Measurements from ENCODE around the gene PES1. TPM values are rescaled to one million over a fixed set of nuclear protein-coding genes. Genes with fewer than 3 reads are reported as not detected.

PES1 gene
- total and polyA plus RNA-seq, 2 experiments from 2014 or later, result 64.1 to 76.9 TPM

DNA sequence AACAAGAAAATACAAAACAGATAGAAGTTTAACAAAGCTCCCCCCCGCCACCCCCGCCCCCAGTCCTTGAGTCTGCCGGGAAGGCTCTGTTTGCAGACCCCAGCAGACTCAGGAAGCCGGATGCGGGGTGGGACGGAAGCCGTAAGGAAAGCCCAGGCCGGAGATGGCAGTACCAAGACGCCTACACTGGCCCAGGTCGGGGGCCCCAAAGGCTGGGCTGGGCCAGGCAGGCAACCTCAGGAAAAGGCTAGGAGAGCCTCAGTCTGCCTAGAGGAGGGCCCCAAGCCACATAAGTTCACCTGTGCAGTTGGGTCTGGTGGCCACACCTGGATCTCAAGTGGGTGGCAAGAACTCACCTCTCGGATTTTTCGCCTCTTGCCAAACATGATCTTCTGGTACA, 13.2 kb downstream of the PES1 start:
- peaks cover 21% of the 10 kb centered on the region; the same call in 1 of the 2 replicates for H3K36me3 ChIP-seq (ENCODE audit: insufficient read depth)
- H2AFZ ChIP-seq, result no peak overlapping the region
- ATAC-seq, result no peak

More for the DNA sequence above, 13.2 kb downstream of the PES1 start:
- Histone ChIP-seq H3K4me2 (no peak overlapping the region), H3K4me1 (ENCODE audit: insufficient read depth) (peaks cover 6% of the 10 kb centered on the region; the same call in 1 of the 2 replicates), H3K27ac (ENCODE audit: low read depth) (no peak overlapping the region), H3K79me2 (replicated peaks; ENCODE audit: insufficient read depth) (no peaks in the 10 kb centered on the region), H3F3A (replicated peaks; ENCODE audit: low read depth) (peaks cover 9% of the 10 kb centered on the region), H4K20me1 (replicated peaks; ENCODE audit: insufficient read depth) (no peaks in the 10 kb centered on the region; the same call in 1 of the 2 replicates), H3K27me3 (ENCODE audit: insufficient read depth) (no peaks in the 10 kb centered on the region), H3K9me2 (ENCODE audit: insufficient read depth) (no peaks in the 10 kb centered on the region), H3K4me3 (no peak overlapping the region)
- H3K36me3 Mint-ChIP-seq (ENCODE audit: low read depth), result peaks cover 72% of the 10 kb centered on the region
- H3K9me3 Mint-ChIP-seq, result no peaks in the 10 kb centered on the region
- no peak for TF ChIP-seq NANOG (IDR thresholded peaks at IDR 0.05; ENCODE audit: borderline replicate concordance)
- TF ChIP-seq ZNF114 (CRISPR knock-in tag; IDR thresholded peaks at IDR 0.05), result no peak
- TF ChIP-seq JUNB (IDR thresholded peaks at IDR 0.05; ENCODE audit: unreplicated experiment), result no peak
- TF ChIP-seq EZH2 (IDR thresholded peaks at IDR 0.05; ENCODE audit: low read depth, unreplicated experiment), result no peak
- TF ChIP-seq ZNF331 (CRISPR knock-in tag; IDR thresholded peaks at IDR 0.05; ENCODE audit: low read depth), result no peak
- TF ChIP-seq, protein P1, sequence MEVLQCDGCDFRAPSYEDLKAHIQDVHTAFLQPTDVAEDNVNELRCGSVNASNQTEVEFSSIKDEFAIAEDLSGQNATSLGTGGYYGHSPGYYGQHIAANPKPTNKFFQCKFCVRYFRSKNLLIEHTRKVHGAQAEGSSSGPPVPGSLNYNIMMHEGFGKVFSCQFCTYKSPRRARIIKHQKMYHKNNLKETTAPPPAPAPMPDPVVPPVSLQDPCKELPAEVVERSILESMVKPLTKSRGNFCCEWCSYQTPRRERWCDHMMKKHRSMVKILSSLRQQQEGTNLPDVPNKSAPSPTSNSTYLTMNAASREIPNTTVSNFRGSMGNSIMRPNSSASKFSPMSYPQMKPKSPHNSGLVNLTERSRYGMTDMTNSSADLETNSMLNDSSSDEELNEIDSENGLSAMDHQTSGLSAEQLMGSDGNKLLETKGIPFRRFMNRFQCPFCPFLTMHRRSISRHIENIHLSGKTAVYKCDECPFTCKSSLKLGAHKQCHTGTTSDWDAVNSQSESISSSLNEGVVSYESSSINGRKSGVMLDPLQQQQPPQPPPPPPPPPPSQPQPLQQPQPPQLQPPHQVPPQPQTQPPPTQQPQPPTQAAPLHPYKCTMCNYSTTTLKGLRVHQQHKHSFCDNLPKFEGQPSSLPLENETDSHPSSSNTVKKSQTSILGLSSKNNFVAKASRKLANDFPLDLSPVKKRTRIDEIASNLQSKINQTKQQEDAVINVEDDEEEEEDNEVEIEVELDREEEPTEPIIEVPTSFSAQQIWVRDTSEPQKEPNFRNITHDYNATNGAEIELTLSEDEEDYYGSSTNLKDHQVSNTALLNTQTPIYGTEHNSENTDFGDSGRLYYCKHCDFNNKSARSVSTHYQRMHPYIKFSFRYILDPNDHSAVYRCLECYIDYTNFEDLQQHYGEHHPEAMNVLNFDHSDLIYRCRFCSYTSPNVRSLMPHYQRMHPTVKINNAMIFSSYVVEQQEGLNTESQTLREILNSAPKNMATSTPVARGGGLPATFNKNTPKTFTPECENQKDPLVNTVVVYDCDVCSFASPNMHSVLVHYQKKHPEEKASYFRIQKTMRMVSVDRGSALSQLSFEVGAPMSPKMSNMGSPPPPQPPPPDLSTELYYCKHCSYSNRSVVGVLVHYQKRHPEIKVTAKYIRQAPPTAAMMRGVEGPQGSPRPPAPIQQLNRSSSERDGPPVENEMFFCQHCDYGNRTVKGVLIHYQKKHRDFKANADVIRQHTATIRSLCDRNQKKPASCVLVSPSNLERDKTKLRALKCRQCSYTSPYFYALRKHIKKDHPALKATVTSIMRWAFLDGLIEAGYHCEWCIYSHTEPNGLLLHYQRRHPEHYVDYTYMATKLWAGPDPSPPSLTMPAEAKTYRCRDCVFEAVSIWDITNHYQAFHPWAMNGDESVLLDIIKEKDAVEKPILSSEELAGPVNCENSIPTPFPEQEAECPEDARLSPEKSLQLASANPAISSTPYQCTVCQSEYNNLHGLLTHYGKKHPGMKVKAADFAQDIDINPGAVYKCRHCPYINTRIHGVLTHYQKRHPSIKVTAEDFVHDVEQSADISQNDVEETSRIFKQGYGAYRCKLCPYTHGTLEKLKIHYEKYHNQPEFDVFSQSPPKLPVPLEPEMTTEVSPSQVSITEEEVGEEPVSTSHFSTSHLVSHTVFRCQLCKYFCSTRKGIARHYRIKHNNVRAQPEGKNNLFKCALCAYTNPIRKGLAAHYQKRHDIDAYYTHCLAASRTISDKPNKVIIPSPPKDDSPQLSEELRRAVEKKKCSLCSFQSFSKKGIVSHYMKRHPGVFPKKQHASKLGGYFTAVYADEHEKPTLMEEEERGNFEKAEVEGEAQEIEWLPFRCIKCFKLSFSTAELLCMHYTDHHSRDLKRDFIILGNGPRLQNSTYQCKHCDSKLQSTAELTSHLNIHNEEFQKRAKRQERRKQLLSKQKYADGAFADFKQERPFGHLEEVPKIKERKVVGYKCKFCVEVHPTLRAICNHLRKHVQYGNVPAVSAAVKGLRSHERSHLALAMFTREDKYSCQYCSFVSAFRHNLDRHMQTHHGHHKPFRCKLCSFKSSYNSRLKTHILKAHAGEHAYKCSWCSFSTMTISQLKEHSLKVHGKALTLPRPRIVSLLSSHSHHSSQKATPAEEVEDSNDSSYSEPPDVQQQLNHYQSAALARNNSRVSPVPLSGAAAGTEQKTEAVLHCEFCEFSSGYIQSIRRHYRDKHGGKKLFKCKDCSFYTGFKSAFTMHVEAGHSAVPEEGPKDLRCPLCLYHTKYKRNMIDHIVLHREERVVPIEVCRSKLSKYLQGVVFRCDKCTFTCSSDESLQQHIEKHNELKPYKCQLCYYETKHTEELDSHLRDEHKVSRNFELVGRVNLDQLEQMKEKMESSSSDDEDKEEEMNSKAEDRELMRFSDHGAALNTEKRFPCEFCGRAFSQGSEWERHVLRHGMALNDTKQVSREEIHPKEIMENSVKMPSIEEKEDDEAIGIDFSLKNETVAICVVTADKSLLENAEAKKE (CRISPR knock-in tag; IDR thresholded peaks at IDR 0.05), result no peak
- TF ChIP-seq STAT1 (IDR thresholded peaks at IDR 0.05; ENCODE audit: unreplicated experiment), result no peak
- no peak for TF ChIP-seq EZH2phosphoT487 (IDR thresholded peaks at IDR 0.05; ENCODE audit: unreplicated experiment)
- TF ChIP-seq, protein P2, sequence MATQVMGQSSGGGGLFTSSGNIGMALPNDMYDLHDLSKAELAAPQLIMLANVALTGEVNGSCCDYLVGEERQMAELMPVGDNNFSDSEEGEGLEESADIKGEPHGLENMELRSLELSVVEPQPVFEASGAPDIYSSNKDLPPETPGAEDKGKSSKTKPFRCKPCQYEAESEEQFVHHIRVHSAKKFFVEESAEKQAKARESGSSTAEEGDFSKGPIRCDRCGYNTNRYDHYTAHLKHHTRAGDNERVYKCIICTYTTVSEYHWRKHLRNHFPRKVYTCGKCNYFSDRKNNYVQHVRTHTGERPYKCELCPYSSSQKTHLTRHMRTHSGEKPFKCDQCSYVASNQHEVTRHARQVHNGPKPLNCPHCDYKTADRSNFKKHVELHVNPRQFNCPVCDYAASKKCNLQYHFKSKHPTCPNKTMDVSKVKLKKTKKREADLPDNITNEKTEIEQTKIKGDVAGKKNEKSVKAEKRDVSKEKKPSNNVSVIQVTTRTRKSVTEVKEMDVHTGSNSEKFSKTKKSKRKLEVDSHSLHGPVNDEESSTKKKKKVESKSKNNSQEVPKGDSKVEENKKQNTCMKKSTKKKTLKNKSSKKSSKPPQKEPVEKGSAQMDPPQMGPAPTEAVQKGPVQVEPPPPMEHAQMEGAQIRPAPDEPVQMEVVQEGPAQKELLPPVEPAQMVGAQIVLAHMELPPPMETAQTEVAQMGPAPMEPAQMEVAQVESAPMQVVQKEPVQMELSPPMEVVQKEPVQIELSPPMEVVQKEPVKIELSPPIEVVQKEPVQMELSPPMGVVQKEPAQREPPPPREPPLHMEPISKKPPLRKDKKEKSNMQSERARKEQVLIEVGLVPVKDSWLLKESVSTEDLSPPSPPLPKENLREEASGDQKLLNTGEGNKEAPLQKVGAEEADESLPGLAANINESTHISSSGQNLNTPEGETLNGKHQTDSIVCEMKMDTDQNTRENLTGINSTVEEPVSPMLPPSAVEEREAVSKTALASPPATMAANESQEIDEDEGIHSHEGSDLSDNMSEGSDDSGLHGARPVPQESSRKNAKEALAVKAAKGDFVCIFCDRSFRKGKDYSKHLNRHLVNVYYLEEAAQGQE (IDR thresholded peaks at IDR 0.05; ENCODE audit: unreplicated experiment), result no peak
- TF ChIP-seq POLR2AphosphoS5 (IDR thresholded peaks at IDR 0.05; ENCODE audit: low read depth), result no peak
- no peak for TF ChIP-seq CREB1 (CRISPR knock-in tag; IDR thresholded peaks at IDR 0.05; ENCODE audit: low read depth)
- TF ChIP-seq, protein P3, sequence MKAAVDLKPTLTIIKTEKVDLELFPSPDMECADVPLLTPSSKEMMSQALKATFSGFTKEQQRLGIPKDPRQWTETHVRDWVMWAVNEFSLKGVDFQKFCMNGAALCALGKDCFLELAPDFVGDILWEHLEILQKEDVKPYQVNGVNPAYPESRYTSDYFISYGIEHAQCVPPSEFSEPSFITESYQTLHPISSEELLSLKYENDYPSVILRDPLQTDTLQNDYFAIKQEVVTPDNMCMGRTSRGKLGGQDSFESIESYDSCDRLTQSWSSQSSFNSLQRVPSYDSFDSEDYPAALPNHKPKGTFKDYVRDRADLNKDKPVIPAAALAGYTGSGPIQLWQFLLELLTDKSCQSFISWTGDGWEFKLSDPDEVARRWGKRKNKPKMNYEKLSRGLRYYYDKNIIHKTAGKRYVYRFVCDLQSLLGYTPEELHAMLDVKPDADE (IDR thresholded peaks at IDR 0.05), result no peak
- TF ChIP-seq, protein P4, sequence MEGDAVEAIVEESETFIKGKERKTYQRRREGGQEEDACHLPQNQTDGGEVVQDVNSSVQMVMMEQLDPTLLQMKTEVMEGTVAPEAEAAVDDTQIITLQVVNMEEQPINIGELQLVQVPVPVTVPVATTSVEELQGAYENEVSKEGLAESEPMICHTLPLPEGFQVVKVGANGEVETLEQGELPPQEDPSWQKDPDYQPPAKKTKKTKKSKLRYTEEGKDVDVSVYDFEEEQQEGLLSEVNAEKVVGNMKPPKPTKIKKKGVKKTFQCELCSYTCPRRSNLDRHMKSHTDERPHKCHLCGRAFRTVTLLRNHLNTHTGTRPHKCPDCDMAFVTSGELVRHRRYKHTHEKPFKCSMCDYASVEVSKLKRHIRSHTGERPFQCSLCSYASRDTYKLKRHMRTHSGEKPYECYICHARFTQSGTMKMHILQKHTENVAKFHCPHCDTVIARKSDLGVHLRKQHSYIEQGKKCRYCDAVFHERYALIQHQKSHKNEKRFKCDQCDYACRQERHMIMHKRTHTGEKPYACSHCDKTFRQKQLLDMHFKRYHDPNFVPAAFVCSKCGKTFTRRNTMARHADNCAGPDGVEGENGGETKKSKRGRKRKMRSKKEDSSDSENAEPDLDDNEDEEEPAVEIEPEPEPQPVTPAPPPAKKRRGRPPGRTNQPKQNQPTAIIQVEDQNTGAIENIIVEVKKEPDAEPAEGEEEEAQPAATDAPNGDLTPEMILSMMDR (conservative IDR thresholded peaks at IDR 0.05; ENCODE audit: low read depth in 2 of 2), result no peak
- DNase-seq (ENCODE audit: low spot score), result no peak
- H3K4me3 Mint-ChIP-seq, result no peak overlapping the region
- peaks cover 9% of the 10 kb centered on the region for H3K27me3 Mint-ChIP-seq (ENCODE audit: insufficient read depth, low read depth, poor library complexity)
- H3K27ac Mint-ChIP-seq, result no peak overlapping the region
- peaks cover 5% of the 10 kb centered on the region for H3K4me1 Mint-ChIP-seq

All from GM23338 (cell line).